Effector memory CD4-positive, alpha-beta T cell (primary cell): ENCODE measurements around the gene EXO1.

Experiments used
- DNase-seq, 3 donors: peaks; one replicate each; pipeline ENCODE4 v3.0.0-alpha.2; 2020
- H3K27ac ChIP-seq: 2 replicates; pipeline ENCODE4 v1.7.0; 2013; ENCODE audit warnings: mild to moderate bottlenecking, low read length, moderate library complexity; ENCODE audit not compliant: insufficient read depth, poor library complexity, severe bottlenecking
- H3K27me3 ChIP-seq: replicated peaks from 2 replicates; pipeline ENCODE4 v1.7.0; 2013; ENCODE audit warnings: mild to moderate bottlenecking, low read length; ENCODE audit not compliant: insufficient read depth, control insufficient read depth, poor library complexity, severe bottlenecking
- H3K36me3 ChIP-seq: 2 replicates; pipeline ENCODE4 v1.7.0; 2013; ENCODE audit warnings: mild to moderate bottlenecking, low read length, moderate library complexity; ENCODE audit not compliant: control insufficient read depth, insufficient read depth
- H3K4me1 ChIP-seq: 2 replicates; pipeline ENCODE4 v1.7.0; 2013; ENCODE audit warnings: low read length, mild to moderate bottlenecking; ENCODE audit not compliant: control insufficient read depth, insufficient read depth, poor library complexity, severe bottlenecking
- H3K4me3 ChIP-seq: 2 replicates; pipeline ENCODE4 v1.7.0; 2013; ENCODE audit warnings: low read length, low read depth, mild to moderate bottlenecking; ENCODE audit not compliant: insufficient read depth, poor library complexity, severe bottlenecking
- H3K9me3 ChIP-seq: 2 replicates; pipeline ENCODE4 v1.7.0; 2013; ENCODE audit warnings: mild to moderate bottlenecking, low read length, moderate library complexity; ENCODE audit not compliant: control insufficient read depth

EXO1 gene

DNA sequence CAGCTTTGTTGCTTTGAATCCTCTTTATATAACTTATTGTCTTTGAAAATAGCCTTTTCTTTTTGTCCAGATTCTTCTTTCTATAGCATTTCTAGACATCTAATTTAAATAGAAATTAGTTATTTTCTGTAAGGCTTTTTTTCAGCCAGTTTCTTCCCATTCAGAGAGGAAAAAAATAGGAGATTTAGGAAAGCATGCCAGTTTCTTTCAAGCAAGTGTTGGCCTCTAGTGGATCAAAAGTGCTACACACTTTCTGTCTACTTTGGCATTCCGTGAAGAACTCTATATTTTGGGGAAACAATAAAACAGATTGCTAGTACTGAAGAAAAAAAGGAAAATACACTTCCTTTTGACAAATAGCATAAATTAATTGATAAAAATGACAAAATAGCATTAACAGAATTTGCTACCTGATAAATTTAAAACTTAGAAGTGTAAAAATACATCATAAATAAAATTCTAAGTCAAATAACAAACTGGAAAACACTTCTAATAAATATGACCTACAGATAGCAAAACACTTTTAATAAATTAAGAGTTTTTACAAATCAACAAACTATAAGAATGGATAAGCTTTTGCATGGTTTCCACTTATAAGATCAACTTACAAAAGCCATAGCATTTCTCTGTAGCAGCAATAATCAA is 13.1 kb upstream of the EXO1 start:
- DNase-seq, result no peak
- no peaks in the 10 kb centered on the region for H3K4me1 ChIP-seq
- no peaks in the 10 kb centered on the region for H3K9me3 ChIP-seq
- H3K27ac ChIP-seq, result no peak overlapping the region
- H3K36me3 ChIP-seq, result no peaks in the 10 kb centered on the region
- H3K27me3 ChIP-seq, result no peaks in the 10 kb centered on the region
- H3K4me3 ChIP-seq, result no peak overlapping the region

DNA sequence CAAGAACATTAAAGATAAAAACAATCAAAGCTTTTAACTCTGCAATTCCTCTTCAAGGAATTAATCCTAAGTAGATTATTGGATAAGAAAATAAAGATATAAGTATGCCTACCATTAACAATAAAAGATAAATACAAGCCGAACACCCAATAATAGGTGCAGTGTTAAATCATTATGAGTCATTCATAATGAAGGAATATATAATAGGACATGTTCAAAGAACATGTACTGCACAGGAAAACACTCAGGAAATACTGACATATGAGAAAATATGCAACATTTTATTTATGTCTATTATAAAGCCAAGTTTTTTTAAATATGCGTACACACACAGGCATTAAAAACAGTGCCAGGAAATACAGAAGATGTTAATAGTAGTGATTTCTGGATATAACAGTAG is 11.1 kb upstream of the EXO1 start:
- Histone ChIP-seq H3K9me3 (no peaks in the 10 kb centered on the region), H3K27me3 (no peaks in the 10 kb centered on the region), H3K27ac (no peak overlapping the region), H3K36me3 (no peaks in the 10 kb centered on the region), H3K4me1 (no peaks in the 10 kb centered on the region), H3K4me3 (no peak overlapping the region)
- no peak for DNase-seq

DNA sequence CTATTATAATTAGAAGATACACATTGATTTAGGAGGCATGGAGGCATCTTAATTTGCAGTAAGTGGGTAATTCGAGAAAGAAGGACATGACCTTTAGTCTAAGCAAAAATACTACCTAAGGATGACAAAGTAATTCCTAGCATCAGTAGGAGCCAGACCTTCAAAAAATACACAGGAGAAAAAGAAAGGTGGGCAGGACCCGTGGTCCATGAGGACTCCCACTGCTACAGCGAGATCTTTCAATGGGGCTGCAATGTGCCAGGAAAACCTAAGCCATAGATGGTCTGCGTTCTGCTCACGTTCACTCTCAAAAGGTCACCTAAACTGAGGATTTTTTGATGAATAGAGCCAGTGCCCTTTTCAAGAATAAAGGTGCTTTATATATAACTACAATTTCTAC is 10.6 kb upstream of the EXO1 start:
- Histone ChIP-seq H3K27ac (no peak overlapping the region), H3K9me3 (no peaks in the 10 kb centered on the region), H3K36me3 (no peaks in the 10 kb centered on the region), H3K4me1 (no peaks in the 10 kb centered on the region), H3K27me3 (no peaks in the 10 kb centered on the region), H3K4me3 (no peak overlapping the region)
- DNase-seq, result no peak

DNA sequence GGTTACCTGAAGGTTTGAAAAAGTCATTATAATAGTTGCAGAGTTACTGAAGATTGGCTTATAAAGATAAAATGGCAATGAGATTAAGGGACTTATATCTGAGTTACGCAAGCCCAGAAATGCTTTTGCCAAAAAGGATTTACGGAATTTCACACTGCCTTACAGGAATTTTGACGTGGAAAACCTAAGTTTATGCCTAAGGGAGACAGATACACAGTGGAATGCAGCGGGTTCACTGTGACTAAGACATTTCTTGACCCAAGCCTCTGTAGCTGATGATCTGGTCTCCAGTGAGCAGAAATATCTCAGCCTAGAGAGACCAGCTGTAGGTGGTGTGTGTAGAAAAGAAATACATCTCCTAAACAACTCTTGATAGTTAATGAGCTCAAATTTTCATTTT is 10.1 kb upstream of the EXO1 start:
- no peak for DNase-seq
- H3K36me3 ChIP-seq, result no peaks in the 10 kb centered on the region
- H3K4me1 ChIP-seq, result no peaks in the 10 kb centered on the region
- no peak overlapping the region for H3K4me3 ChIP-seq
- H3K27ac ChIP-seq, result no peak overlapping the region
- H3K27me3 ChIP-seq, result no peaks in the 10 kb centered on the region
- no peaks in the 10 kb centered on the region for H3K9me3 ChIP-seq

DNA sequence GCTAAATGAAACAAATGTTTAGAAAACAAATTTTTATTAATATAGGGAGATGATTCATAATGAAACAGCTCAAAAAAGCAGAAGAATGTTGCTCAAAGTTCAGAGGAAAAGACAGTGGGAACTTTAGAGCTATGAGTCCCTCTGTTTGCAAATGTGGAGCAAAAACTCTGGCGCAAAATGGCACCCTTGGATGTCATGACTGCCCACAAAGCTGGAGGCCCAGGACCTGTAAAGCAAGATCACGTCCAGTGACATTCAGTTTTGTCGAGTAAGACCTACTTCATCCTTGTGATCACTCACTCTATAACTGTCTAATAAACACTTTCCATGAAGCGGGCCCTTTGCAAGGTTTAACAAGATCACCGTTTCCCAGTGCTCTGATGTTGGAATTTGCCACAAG is 9.1 kb upstream of the EXO1 start:
- Histone ChIP-seq H3K27me3 (no peaks in the 10 kb centered on the region), H3K9me3 (no peaks in the 10 kb centered on the region), H3K4me3 (no peak overlapping the region), H3K36me3 (no peaks in the 10 kb centered on the region), H3K27ac (no peak overlapping the region), H3K4me1 (no peaks in the 10 kb centered on the region)
- no peak for DNase-seq

- H3K4me1 ChIP-seq, result no peaks in the 10 kb centered on the region
- no peaks in the 10 kb centered on the region for H3K9me3 ChIP-seq
- H3K36me3 ChIP-seq, result no peaks in the 10 kb centered on the region
- H3K27ac ChIP-seq, result no peak overlapping the region
- no peaks in the 10 kb centered on the region for H3K27me3 ChIP-seq
- DNase-seq, result no peak
- no peak overlapping the region for H3K4me3 ChIP-seq
Measured at GRCh38 chr1:241839369-241839979, 8.5 kb upstream of the EXO1 start.

DNA sequence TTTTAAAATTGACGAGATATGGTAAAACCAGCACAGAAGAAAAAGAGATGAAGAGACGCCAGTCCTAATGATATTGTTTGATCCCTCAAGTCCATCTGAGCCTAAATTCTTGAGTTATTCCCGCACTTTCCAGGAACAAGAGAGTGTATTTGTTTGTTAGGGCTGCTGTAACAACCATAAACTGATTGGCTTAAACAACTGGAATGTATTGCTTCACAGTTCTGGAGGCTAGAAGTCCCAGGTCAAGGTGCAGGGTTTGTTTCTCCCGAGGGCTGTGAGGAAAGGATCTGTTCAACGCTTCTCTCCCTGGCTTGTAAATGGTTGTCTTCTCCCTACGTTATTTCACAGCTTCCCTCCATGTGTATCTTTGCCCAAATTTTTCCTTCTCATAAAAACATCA is 7.8 kb upstream of the EXO1 start:
- H3K9me3 ChIP-seq, result no peaks in the 10 kb centered on the region
- H3K4me1 ChIP-seq, result no peaks in the 10 kb centered on the region
- no peaks in the 10 kb centered on the region for H3K27me3 ChIP-seq
- no peaks in the 10 kb centered on the region for H3K36me3 ChIP-seq
- no peak overlapping the region for H3K4me3 ChIP-seq
- no peak for DNase-seq
- no peak overlapping the region for H3K27ac ChIP-seq

DNA sequence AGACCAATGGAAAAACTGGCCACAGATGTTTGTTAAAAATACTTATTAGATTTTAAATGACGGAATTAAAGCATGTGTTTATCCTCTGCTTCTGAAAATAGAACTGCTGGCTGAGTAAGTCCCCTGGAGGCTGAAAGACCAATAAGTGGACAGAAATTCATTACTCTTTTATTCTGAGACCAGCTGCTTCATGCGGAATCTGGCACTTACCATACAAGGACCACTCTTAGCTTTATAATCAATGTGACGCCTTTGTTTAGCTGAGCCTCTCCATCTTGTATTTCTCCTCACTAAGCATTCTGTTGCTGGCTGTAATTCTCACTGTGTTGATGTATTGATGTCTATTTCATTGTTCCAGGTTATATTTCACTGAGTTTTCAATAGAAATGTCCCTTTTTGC is 6.3 kb upstream of the EXO1 start:
- Histone ChIP-seq H3K27ac (no peak overlapping the region), H3K27me3 (no peaks in the 10 kb centered on the region), H3K36me3 (no peaks in the 10 kb centered on the region), H3K9me3 (no peaks in the 10 kb centered on the region), H3K4me3 (no peak overlapping the region), H3K4me1 (no peaks in the 10 kb centered on the region)
- DNase-seq, result no peak

GRCh38 chr1:241842565-241842964 is 5.4 kb upstream of the EXO1 start:
- no peak overlapping the region for H3K27ac ChIP-seq
- no peaks in the 10 kb centered on the region for H3K36me3 ChIP-seq
- H3K4me1 ChIP-seq, result no peaks in the 10 kb centered on the region
- no peaks in the 10 kb centered on the region for H3K9me3 ChIP-seq
- H3K4me3 ChIP-seq, result no peak overlapping the region
- no peak for DNase-seq
- H3K27me3 ChIP-seq, result no peaks in the 10 kb centered on the region

DNA sequence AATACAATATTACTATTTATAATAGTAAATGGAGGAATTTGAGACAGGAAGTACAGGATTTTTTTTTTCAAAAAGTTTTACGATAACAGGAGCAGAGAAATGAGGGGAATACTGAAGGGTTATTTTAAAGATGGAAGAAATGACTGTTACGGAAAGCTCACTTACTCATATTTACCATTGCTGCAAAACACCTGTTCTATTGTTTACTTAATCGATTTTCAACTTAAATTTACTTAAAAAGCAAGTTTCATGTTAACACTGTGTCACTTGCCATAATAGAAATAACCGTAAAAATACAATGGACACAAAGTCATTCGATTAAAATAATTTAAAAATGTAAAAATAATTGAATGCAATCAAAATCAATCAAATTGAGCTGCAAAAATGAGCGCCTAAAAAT is 3.4 kb upstream of the EXO1 start:
- Histone ChIP-seq H3K36me3 (no peaks in the 10 kb centered on the region), H3K9me3 (no peaks in the 10 kb centered on the region), H3K4me3 (no peak overlapping the region), H3K27me3 (no peaks in the 10 kb centered on the region), H3K27ac (no peak overlapping the region), H3K4me1 (peaks cover 5% of the 10 kb centered on the region)
- DNase-seq, result no peak
